ENCODE data around the gene SLC17A6.

- TF ChIP-seq CTCF (IDR thresholded peaks at IDR 0.05) (no peak), POLR2A (IDR thresholded peaks at IDR 0.05) (no peak)
Observed at GRCh38 chr11:22339611-22340010, 1.4 kb downstream of the SLC17A6 start.
